SK-N-SH (cell line): ENCODE measurements around the gene PITPNB. TPM values are rescaled to one million over a fixed set of nuclear protein-coding genes. Genes with fewer than 3 reads are reported as not detected.

Experiments used
- CTCF ChIA-PET: fragments of 300-600, 350-600 bp; formaldehyde crosslinking; extraction: SDS; loops from one replicate; lab custom pipeline; 2021; lab: Yijun Ruan, JAX
- POLR2A ChIA-PET: fragments of 350-600 bp; sonication (Branson Sonifier 250); formaldehyde crosslinking; extraction: SDS; loops from one replicate; lab custom pipeline; 2020; ENCODE audit warnings: antibody characterized with exemption, inconsistent platforms; lab: Yijun Ruan, JAX
- DNase-seq: peaks from one replicate; pipeline ENCODE4 v3.0.0; 2012
- H2AFZ ChIP-seq: fragments of 200-600 bp; sonication (generic); 2 replicates; pipeline ENCODE4 v1.8.1; 2016; ENCODE audit warnings: antibody characterized with exemption, mild to moderate bottlenecking, low read depth
- H3F3A ChIP-seq: fragments of 200-600 bp; sonication (generic); replicated peaks from 2 replicates; pipeline ENCODE3; 2016; ENCODE audit warnings: antibody characterized with exemption, mild to moderate bottlenecking; ENCODE audit not compliant: insufficient read depth
- H3K27ac ChIP-seq, 2 experiments: fragments of 200-500 bp in 1 of 2; fragments of 200-600 bp in 1 of 2; sonication (Bioruptor generic) in 1 of 2; sonication (generic), shearing (Covaris generic) in 1 of 2; 2 replicates each; pipeline versions ENCODE4 v1.5.1 to v1.6.1; 2014 to 2016; ENCODE audit warnings: low read depth in 2 of 2, inconsistent platforms in 1 of 2, low read length in 1 of 2, mild to moderate bottlenecking in 1 of 2, mixed read lengths in 1 of 2
- H3K27me3 ChIP-seq: fragments of 200-600 bp; sonication (generic), shearing (Covaris generic); 2 replicates; pipeline ENCODE4 v1.6.1; 2016; ENCODE audit warnings: mixed run types; ENCODE audit not compliant: insufficient read depth
- H3K36me3 ChIP-seq, 2 experiments: fragments of 200-500 bp in 1 of 2; fragments of 200-600 bp in 1 of 2; sonication (Bioruptor generic) in 1 of 2; sonication (generic) in 1 of 2; replicated peaks in 1 of 2; 2 replicates each; pipeline versions ENCODE3 to v1.5.1; 2014 to 2016; ENCODE audit warnings: low read length in 1 of 2, mild to moderate bottlenecking in 1 of 2; ENCODE audit not compliant: insufficient read depth in 2 of 2, control insufficient read depth in 1 of 2
- H3K4me1 ChIP-seq, 2 experiments: fragments of 200-500 bp in 1 of 2; fragments of 200-600 bp in 1 of 2; sonication (Bioruptor generic) in 1 of 2; sonication (generic), shearing (Covaris generic) in 1 of 2; 2 replicates each; pipeline versions ENCODE4 v1.5.1 to v1.6.1; 2014 to 2016; ENCODE audit warnings: low read depth in 1 of 2, low read length in 1 of 2, mixed run types in 1 of 2; ENCODE audit not compliant: insufficient read depth in 2 of 2, control insufficient read depth in 1 of 2
- H3K4me2 ChIP-seq: fragments of 200-600 bp; sonication (generic), shearing (Covaris generic); 2 replicates; pipeline ENCODE4 v1.6.1; 2017; ENCODE audit warnings: mixed run types
- H3K4me3 ChIP-seq, 2 experiments: fragments of 200-500 bp in 1 of 2; fragments of 200-600 bp in 1 of 2; sonication (Bioruptor generic) in 1 of 2; sonication (generic), shearing (Covaris generic) in 1 of 2; 2 replicates each; pipeline versions ENCODE4 v1.5.1 to v1.8.1; 2014 to 2016; ENCODE audit warnings: low read depth in 2 of 2, inconsistent platforms in 1 of 2, low read length in 1 of 2, mild to moderate bottlenecking in 1 of 2, mixed read lengths in 1 of 2, moderate library complexity in 1 of 2
- H3K79me2 ChIP-seq: fragments of 200-600 bp; sonication (generic); 2 replicates; pipeline ENCODE4 v1.8.1; 2017; ENCODE audit warnings: mild to moderate bottlenecking; ENCODE audit not compliant: insufficient read depth
- H3K9ac ChIP-seq: fragments of 200-600 bp; sonication (generic); 2 replicates; pipeline ENCODE4 v1.6.1; 2017; ENCODE audit warnings: mixed run types
- H3K9me2 ChIP-seq: fragments of 200-600 bp; sonication (generic); 2 replicates; pipeline ENCODE4 v1.6.1; 2017; ENCODE audit warnings: mixed run types
- H3K9me3 ChIP-seq: fragments of 200-600 bp; sonication (generic); 2 replicates; pipeline ENCODE4 v1.6.1; 2017; ENCODE audit warnings: mixed run types, mild to moderate bottlenecking, moderate library complexity
- H4K20me1 ChIP-seq: fragments of 200-600 bp; sonication (generic); 2 replicates; pipeline ENCODE4 v1.6.1; 2017; ENCODE audit warnings: mild to moderate bottlenecking, mixed run types; ENCODE audit not compliant: insufficient read depth
- EZH2phosphoT487 ChIP-seq: fragments of 200-600 bp; sonication (generic); IDR thresholded peaks from 2 replicates; pipeline ENCODE4 v1.6.1; 2017; ENCODE audit warnings: low read depth, mixed run types, mild to moderate bottlenecking, antibody characterized with exemption, moderate library complexity, borderline replicate concordance
- FOSL2 ChIP-seq: IDR thresholded peaks from 2 replicates; pipeline ENCODE4 v1.4.0; 2012; ENCODE audit warnings: low read depth, mild to moderate bottlenecking, moderate library complexity, borderline replicate concordance
- GABPA ChIP-seq: IDR thresholded peaks from 2 replicates; pipeline ENCODE4 v1.4.0; 2012; ENCODE audit warnings: low read depth, mild to moderate bottlenecking
- GATA2 ChIP-seq: sonication (generic); formaldehyde crosslinking; IDR thresholded peaks from 2 replicates; pipeline ENCODE4 v1.5.0; 2020; ENCODE audit warnings: mild to moderate bottlenecking, missing genetic modification reagents
- JUND ChIP-seq: IDR thresholded peaks from 2 replicates; pipeline ENCODE4 v1.4.0; 2012
- PBX3 ChIP-seq: IDR thresholded peaks from 2 replicates; pipeline ENCODE4; 2012
- SMC3 ChIP-seq: IDR thresholded peaks from 2 replicates; pipeline ENCODE4 v1.6.1; 2012; ENCODE audit warnings: low read depth, low read length, improper control_type of control experiment
- TCF12 ChIP-seq: IDR thresholded peaks from 2 replicates; pipeline ENCODE4 v1.4.0; 2012
- WGBS: methylation state at CpG from one replicate; pipeline ENCODE4 v1.1.6; 2017; ENCODE audit warnings: low lambda C conversion rate; 5-methylcytosine and 5-hydroxymethylcytosine counted together
- polyA plus RNA-seq, 3 experiments: library from polyadenylated mRNA; depleted of rRNA; stranded (reverse); fragments of >200 nt; gene quantifications; 2 replicates each; pipeline ENCODE4 v1.2.3, GENCODE V29; 2012
- TF ChIP-seq, protein P1 (sequence below): IDR thresholded peaks from 2 replicates; pipeline ENCODE4 v1.6.1; 2012; ENCODE audit warnings: mild to moderate bottlenecking, low read depth, low read length, moderate library complexity
- TF ChIP-seq, protein P2 (sequence below): IDR thresholded peaks from 2 replicates; pipeline ENCODE4 v1.4.0; 2012; ENCODE audit warnings: low read depth, borderline replicate concordance

Gene PITPNB
- polyA plus RNA-seq, 1 of the 3 experiments (the other 2 are of a cell fraction): 32.3 TPM

GRCh38 chr22:27820896-27821866 lies 97.9 kb downstream of the PITPNB start:
- WGBS: 83% methylated on average over 11 of the region's 22 CpGs
- Histone ChIP-seq H4K20me1 (no peaks in the 10 kb centered on the region), H3K27me3 (peaks cover 7% of the 10 kb centered on the region; the same call in 1 of the 2 replicates), H3K4me3 (no peak overlapping the region), H3K79me2 (no peaks in the 10 kb centered on the region), H3K4me2 (no peak overlapping the region), H2AFZ (no peak overlapping the region), H3F3A (no peaks in the 10 kb centered on the region), H3K36me3 (no peaks in the 10 kb centered on the region), H3K27ac (no peak overlapping the region), H3K9me3 (no peaks in the 10 kb centered on the region), H3K9ac (no peak overlapping the region), H3K4me1 (no peaks in the 10 kb centered on the region), H3K9me2 (no peaks in the 10 kb centered on the region)
- DNase-seq: peak; percentile 36
- CTCF ChIA-PET: interaction anchor here (0.7 kb wide), 1 partner anchor 397 kb away, joined by 3 read pairs; no protein-coding TSS in a partner anchor
- TF ChIP-seq TCF12 (no peak), GABPA (no peak), GATA2 (CRISPR knock-in tag) (no peak), FOSL2 (no peak)
- POLR2A ChIA-PET: no interaction called here

DNA sequence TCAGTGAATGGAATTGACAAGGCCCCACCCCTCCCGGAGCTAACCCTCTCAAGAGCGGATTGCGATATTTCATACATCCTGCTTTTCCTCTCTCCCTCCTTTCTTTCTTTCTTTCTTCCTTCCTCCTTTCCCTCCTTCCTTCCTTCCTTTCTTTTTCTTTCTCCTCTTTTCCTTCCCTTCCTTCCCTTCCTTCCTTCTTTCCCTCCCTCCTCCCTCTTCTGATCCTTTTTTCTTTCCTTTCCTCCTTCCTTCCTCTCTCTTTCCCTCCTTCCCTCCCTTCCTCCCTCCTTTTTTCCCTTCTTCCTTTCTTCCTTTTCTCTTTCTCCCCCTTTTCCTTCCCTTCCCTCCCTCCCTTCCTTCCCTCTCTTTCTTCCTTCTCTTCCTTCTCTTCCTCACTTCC lies 102.5 kb downstream of the PITPNB start:
- H3K4me3 ChIP-seq: no peak overlapping the region
- CTCF ChIA-PET: interaction anchor here (1.3 kb wide), 1 partner anchor 327 kb away, joined by 3 read pairs; no protein-coding TSS in a partner anchor
- no peaks in the 10 kb centered on the region for H3K79me2 ChIP-seq
- no peak overlapping the region for H3K9ac ChIP-seq
- no peaks in the 10 kb centered on the region for H4K20me1 ChIP-seq
- H3K27ac ChIP-seq: no peak overlapping the region
- 92% methylated on average over 3 of the region's 3 CpGs for WGBS
- H3K4me1 ChIP-seq: no peaks in the 10 kb centered on the region
- DNase-seq: no peak
- no peak for TF ChIP-seq SMC3
- TF ChIP-seq PBX3: no peak
- no peak for TF ChIP-seq EZH2phosphoT487
- TF ChIP-seq, protein P1, sequence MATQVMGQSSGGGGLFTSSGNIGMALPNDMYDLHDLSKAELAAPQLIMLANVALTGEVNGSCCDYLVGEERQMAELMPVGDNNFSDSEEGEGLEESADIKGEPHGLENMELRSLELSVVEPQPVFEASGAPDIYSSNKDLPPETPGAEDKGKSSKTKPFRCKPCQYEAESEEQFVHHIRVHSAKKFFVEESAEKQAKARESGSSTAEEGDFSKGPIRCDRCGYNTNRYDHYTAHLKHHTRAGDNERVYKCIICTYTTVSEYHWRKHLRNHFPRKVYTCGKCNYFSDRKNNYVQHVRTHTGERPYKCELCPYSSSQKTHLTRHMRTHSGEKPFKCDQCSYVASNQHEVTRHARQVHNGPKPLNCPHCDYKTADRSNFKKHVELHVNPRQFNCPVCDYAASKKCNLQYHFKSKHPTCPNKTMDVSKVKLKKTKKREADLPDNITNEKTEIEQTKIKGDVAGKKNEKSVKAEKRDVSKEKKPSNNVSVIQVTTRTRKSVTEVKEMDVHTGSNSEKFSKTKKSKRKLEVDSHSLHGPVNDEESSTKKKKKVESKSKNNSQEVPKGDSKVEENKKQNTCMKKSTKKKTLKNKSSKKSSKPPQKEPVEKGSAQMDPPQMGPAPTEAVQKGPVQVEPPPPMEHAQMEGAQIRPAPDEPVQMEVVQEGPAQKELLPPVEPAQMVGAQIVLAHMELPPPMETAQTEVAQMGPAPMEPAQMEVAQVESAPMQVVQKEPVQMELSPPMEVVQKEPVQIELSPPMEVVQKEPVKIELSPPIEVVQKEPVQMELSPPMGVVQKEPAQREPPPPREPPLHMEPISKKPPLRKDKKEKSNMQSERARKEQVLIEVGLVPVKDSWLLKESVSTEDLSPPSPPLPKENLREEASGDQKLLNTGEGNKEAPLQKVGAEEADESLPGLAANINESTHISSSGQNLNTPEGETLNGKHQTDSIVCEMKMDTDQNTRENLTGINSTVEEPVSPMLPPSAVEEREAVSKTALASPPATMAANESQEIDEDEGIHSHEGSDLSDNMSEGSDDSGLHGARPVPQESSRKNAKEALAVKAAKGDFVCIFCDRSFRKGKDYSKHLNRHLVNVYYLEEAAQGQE: no peak
- TF ChIP-seq JUND: no peak
- TF ChIP-seq, protein P2, sequence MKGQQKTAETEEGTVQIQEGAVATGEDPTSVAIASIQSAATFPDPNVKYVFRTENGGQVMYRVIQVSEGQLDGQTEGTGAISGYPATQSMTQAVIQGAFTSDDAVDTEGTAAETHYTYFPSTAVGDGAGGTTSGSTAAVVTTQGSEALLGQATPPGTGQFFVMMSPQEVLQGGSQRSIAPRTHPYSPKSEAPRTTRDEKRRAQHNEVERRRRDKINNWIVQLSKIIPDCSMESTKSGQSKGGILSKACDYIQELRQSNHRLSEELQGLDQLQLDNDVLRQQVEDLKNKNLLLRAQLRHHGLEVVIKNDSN: no peak
- peaks cover 7% of the 10 kb centered on the region; the same call in 1 of the 2 replicates for H3K27me3 ChIP-seq
- POLR2A ChIA-PET: no interaction called here
- no peaks in the 10 kb centered on the region for H3K36me3 ChIP-seq
- H2AFZ ChIP-seq: no peak overlapping the region
- H3F3A ChIP-seq: no peaks in the 10 kb centered on the region
- H3K9me3 ChIP-seq: no peaks in the 10 kb centered on the region
- no peaks in the 10 kb centered on the region for H3K9me2 ChIP-seq
- no peak overlapping the region for H3K4me2 ChIP-seq
